ENCODE measurements around the gene RGS9.
A peak's percentile ranks its signal among the peaks of the same experiment; 100 is the strongest.

RGS9 gene

GRCh38 chr17:65172496-65173136, 35.4 kb downstream of the RGS9 start:
- H3K36me3 ChIP-seq (ENCODE audit: control insufficient read depth, insufficient read depth, low read length): peaks cover 4% of the 10 kb centered on the region
- no peak overlapping the region for H3K4me3 ChIP-seq (replicated peaks; ENCODE audit: low read depth, low read length)
- no peak for DNase-seq (ENCODE audit: extremely low read depth, insufficient read length)
- no peak for TF ChIP-seq CTCF (IDR thresholded peaks at IDR 0.05; ENCODE audit: insufficient read depth, low read length, poor library complexity, severe bottlenecking)
- no peaks in the 10 kb centered on the region for H3K27me3 ChIP-seq (replicated peaks; ENCODE audit: control insufficient read depth, insufficient read depth, low read length)

- Histone ChIP-seq H3K36me3 (ENCODE audit: control insufficient read depth, insufficient read depth, low read length) (peaks cover 4% of the 10 kb centered on the region), H3K4me3 (replicated peaks; ENCODE audit: low read depth, low read length) (no peak overlapping the region), H3K27me3 (replicated peaks; ENCODE audit: control insufficient read depth, insufficient read depth, low read length) (no peaks in the 10 kb centered on the region)
- DNase-seq (ENCODE audit: extremely low read depth, insufficient read length): peak; percentile 22
- no peak for TF ChIP-seq CTCF (IDR thresholded peaks at IDR 0.05; ENCODE audit: insufficient read depth, low read length, poor library complexity, severe bottlenecking)
These were observed 36.2 kb downstream of the RGS9 start for GRCh38 chr17:65173284-65173793.

DNA sequence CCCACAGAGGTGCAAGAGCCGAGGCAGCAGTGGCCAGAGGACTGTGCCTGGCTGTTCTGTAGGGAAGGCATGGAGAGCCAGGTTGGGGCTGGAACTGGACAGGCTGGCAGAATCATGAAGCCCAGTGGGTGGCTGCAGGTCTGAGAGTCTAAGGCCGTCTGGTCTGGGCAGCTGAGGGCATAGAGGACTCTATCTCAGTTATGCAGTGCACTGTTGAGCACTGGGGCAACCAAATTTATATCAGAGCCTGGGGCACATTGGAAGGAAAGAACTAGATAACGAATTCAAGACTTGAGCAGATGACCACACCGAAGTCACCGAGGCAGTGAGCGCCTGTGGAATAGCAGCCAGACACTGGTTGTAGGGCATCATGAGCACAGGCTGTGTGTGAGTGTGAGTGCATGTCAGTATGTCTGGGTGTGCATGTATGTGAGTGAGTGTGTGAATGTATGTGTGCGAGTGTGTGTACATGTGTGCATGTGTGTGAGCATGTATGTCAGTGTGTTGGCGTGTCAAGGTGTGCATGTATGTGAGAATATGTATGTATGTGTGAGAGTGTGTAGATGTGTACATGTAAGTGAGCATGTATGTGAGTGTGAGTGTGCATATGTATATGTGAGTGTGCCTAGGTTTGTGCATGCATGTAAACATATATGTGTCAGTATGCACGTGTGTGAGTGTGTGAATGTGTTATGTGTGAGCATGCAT, 37.0 kb downstream of the RGS9 start:
- no peak for TF ChIP-seq CTCF (IDR thresholded peaks at IDR 0.05; ENCODE audit: insufficient read depth, low read length, poor library complexity, severe bottlenecking)
- peaks cover 4% of the 10 kb centered on the region for H3K36me3 ChIP-seq (ENCODE audit: control insufficient read depth, insufficient read depth, low read length)
- no peak overlapping the region for H3K4me3 ChIP-seq (replicated peaks; ENCODE audit: low read depth, low read length)
- no peaks in the 10 kb centered on the region for H3K27me3 ChIP-seq (replicated peaks; ENCODE audit: control insufficient read depth, insufficient read depth, low read length)
- DNase-seq (ENCODE audit: extremely low read depth, insufficient read length): no peak

DNA sequence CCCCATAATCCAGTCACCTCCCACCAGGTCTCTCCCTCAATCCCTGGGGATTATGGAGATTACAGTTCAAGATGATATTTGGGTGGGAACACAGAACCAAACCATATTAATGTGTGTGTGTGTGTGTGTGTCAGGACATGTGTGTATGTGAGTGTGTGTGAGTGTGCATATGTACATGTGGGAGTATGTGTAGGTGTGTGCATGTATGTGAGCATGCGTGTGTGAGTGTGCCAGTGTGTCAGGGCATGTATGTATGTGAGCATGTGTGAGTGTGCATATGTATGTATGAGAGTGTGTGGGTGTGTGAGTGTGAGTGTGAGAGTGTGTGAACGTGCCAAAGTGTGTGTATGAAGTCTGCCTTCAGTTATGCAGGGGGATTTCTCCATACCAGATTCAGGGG, 37.8 kb downstream of the RGS9 start:
- Histone ChIP-seq H3K27me3 (replicated peaks; ENCODE audit: control insufficient read depth, insufficient read depth, low read length) (no peaks in the 10 kb centered on the region), H3K36me3 (ENCODE audit: control insufficient read depth, insufficient read depth, low read length) (peaks cover 4% of the 10 kb centered on the region), H3K4me3 (replicated peaks; ENCODE audit: low read depth, low read length) (no peak overlapping the region)
- DNase-seq (ENCODE audit: extremely low read depth, insufficient read length): no peak
- no peak for TF ChIP-seq CTCF (IDR thresholded peaks at IDR 0.05; ENCODE audit: insufficient read depth, low read length, poor library complexity, severe bottlenecking)

DNA sequence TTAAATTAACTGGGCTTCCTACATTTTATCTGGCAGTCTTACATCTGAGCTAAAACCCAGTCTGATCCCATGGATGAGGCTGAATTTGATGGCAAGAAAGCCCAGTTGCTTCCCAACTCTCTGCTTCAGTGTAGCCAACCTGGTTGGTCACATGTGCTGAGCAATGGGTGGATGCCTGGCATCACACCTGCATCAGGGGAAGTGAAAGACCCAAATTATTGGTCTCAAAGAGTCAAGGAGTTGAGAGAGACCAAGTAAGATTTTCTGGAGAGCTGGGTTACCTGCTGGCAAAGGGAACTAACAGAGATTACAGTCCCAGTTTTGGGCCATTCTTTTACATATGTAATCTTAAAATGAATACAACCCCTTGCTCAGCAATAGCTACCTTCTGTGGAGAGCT, 38.8 kb downstream of the RGS9 start:
- TF ChIP-seq CTCF (IDR thresholded peaks at IDR 0.05; ENCODE audit: insufficient read depth, low read length, poor library complexity, severe bottlenecking): no peak

More for the DNA sequence above, 38.8 kb downstream of the RGS9 start:
- DNase-seq (ENCODE audit: extremely low read depth, insufficient read length): no peak
- Histone ChIP-seq H3K27me3 (replicated peaks; ENCODE audit: control insufficient read depth, insufficient read depth, low read length) (no peaks in the 10 kb centered on the region), H3K4me3 (replicated peaks; ENCODE audit: low read depth, low read length) (no peak overlapping the region), H3K36me3 (ENCODE audit: control insufficient read depth, insufficient read depth, low read length) (peaks cover 4% of the 10 kb centered on the region; the same call in 1 of the 2 replicates)

Data from GM06990 (cell line).